T-helper 17 cell (primary cell): ENCODE data around the gene TMEM212. TPM values are rescaled to one million over a fixed set of nuclear protein-coding genes. Genes with fewer than 3 reads are reported as not detected.

Experiments used
- ATAC-seq: fragments of 150-1000 bp; cut with Tn5 transposase; 2 replicates; pipeline ENCODE4 v1.10.0; 2021; ENCODE audit warnings: mild to moderate bottlenecking, moderate library complexity
- DNase-seq, 3 donors: peaks; one replicate each; pipeline versions ENCODE4 v3.0.0 to v3.0.0-alpha.2; 2020 to 2021
- H3K9me3 ChIP-seq: one replicate; pipeline ENCODE4 v1.7.0; 2013; ENCODE audit warnings: low read length, mild to moderate bottlenecking; ENCODE audit not compliant: control insufficient read depth, poor library complexity, severe bottlenecking
- H3K27ac Mint-ChIP-seq: one replicate; pipeline ENCODE4 v1.8.0; 2022; ENCODE audit warnings: mild to moderate bottlenecking, moderate library complexity, mixed read lengths
- H3K27me3 Mint-ChIP-seq: one replicate; pipeline ENCODE4 v1.8.0; 2022; ENCODE audit warnings: mixed read lengths
- H3K36me3 Mint-ChIP-seq: one replicate; pipeline ENCODE4 v1.8.0; 2022; ENCODE audit warnings: low read depth, mixed read lengths
- H3K4me1 Mint-ChIP-seq: one replicate; pipeline ENCODE4 v1.8.0; 2022; ENCODE audit warnings: mild to moderate bottlenecking, mixed read lengths
- H3K4me3 Mint-ChIP-seq: one replicate; pipeline ENCODE4 v1.8.0; 2022; ENCODE audit warnings: mild to moderate bottlenecking, moderate library complexity, mixed read lengths
- total RNA-seq, 4 donors: library from RNA in 2 of 4; stranded (reverse) in 2 of 4; gene quantifications; one replicate each; pipeline ENCODE4 v1.2.3 and lab custom pipeline; 2022 to 2026

The TMEM212 gene
- total RNA-seq, 2 donors from 2014 or later = not detected

DNA sequence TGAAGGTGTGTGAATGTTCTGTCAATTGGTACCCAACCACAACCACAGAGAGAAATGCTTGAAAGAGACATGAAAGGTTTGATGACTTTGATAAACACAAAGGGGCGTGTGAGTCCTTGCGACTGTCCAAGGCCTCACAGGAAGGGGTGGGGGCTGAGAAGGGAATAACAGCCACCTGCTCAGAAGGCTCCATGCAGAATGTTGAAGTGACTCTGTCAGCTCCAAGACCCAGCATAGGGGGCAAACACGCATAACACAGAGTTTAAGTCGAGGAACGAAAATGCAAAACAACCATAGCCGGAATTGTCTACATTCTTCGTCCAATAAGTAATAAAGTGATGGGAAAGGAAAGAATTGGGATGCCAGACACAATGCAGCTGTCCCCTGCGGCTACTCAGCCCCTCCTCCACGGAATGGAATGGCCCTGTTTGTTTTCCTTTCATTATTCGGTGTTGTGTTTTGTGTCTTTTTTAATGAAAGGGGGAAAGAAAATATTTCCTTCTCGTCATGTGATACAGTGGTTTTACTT lies 19.9 kb downstream of the TMEM212 start:
- DNase-seq = no peak
- Mint-ChIP-seq H3K27ac (no peak overlapping the region), H3K36me3 (no peaks in the 10 kb centered on the region), H3K27me3 (peaks cover 9% of the 10 kb centered on the region), H3K4me3 (no peak overlapping the region), H3K4me1 (peaks cover 3% of the 10 kb centered on the region)
- ATAC-seq = no peak
- H3K9me3 ChIP-seq = no peaks in the 10 kb centered on the region

DNA sequence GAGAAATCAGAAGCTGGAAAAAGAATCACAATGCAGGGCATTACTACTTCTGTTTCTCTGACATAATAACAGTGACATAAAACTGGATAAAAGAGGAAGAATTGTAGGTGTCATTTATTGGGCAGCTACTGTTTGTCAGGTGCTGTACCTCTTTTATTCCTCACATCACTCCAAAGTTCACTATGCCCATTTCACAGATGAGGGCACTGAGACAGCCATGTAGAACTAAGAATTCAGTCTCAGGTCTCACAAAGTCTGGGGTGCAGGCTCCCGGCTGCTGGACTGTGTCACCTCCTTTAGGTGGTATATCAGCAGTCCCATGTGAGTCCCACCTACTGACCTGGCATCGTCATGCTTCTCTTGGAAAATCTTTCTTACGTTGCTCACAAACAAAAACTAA lies 20.8 kb downstream of the TMEM212 start:
- Mint-ChIP-seq H3K4me3 (no peak overlapping the region), H3K36me3 (no peaks in the 10 kb centered on the region), H3K4me1 (peaks cover 3% of the 10 kb centered on the region), H3K27me3 (peaks cover 9% of the 10 kb centered on the region), H3K27ac (no peak overlapping the region)
- DNase-seq (no peak), ATAC-seq (no peak)
- H3K9me3 ChIP-seq = no peaks in the 10 kb centered on the region

DNA sequence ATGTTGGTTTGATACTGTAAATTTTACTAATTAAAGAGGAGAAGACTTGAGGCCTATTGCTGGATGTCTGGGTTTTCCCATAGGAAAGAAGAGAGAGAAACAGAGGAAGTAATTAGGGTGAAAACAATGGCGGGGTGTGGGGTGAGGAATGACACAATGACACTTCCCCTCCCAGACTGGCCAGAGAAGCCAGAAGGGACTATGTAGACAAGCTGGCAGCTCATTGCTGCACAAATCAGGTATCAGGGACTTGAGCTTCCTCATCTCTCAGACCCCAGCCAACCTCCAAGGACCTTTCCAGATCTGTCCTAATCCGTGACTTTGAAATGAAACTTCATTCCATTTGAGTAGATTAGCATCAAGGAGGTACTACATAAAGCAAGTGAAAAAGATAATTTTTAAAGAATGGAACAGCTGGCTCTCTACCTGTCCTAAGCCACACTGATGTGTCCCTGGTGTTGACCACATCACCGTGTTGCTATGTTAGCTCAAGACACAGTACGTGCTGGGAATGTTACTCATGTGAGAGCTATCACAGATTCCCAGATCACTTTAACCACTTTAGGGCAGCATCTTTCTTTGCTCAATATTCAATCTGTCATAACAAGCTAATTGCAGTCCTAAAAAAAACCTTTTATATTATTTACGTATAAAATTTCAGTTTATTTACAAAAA lies 22.2 kb downstream of the TMEM212 start:
- Mint-ChIP-seq H3K27ac (no peak overlapping the region), H3K4me1 (peaks cover 3% of the 10 kb centered on the region), H3K27me3 (peaks cover 9% of the 10 kb centered on the region), H3K36me3 (no peaks in the 10 kb centered on the region), H3K4me3 (no peak overlapping the region)
- no peaks in the 10 kb centered on the region for H3K9me3 ChIP-seq
- DNase-seq (no peak), ATAC-seq (no peak)

DNA sequence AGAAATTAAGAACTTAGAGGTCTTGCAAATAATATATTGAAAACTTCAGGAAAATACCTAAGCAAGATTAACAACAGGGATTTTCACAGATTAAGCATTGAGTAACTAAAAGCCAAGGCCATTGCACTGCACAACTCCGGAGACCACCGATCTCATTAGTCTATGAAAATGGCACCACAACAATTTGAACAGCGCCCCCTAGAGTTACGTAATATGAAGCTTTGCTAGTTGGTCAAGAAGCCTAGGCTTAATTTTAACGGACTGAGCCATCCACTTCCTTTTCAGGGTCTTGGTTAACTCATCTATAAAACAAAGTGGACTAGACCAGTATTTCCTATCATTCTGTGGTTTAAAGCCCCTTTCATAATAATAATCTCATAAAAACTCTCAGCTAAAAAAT lies 24.8 kb downstream of the TMEM212 start:
- DNase-seq (no peak), ATAC-seq (no peak)
- no peaks in the 10 kb centered on the region for H3K9me3 ChIP-seq
- H3K4me3 Mint-ChIP-seq = no peak overlapping the region
- H3K27ac Mint-ChIP-seq = no peak overlapping the region
- H3K27me3 Mint-ChIP-seq = peaks cover 20% of the 10 kb centered on the region
- no peaks in the 10 kb centered on the region for H3K36me3 Mint-ChIP-seq
- peaks cover 3% of the 10 kb centered on the region for H3K4me1 Mint-ChIP-seq

DNA sequence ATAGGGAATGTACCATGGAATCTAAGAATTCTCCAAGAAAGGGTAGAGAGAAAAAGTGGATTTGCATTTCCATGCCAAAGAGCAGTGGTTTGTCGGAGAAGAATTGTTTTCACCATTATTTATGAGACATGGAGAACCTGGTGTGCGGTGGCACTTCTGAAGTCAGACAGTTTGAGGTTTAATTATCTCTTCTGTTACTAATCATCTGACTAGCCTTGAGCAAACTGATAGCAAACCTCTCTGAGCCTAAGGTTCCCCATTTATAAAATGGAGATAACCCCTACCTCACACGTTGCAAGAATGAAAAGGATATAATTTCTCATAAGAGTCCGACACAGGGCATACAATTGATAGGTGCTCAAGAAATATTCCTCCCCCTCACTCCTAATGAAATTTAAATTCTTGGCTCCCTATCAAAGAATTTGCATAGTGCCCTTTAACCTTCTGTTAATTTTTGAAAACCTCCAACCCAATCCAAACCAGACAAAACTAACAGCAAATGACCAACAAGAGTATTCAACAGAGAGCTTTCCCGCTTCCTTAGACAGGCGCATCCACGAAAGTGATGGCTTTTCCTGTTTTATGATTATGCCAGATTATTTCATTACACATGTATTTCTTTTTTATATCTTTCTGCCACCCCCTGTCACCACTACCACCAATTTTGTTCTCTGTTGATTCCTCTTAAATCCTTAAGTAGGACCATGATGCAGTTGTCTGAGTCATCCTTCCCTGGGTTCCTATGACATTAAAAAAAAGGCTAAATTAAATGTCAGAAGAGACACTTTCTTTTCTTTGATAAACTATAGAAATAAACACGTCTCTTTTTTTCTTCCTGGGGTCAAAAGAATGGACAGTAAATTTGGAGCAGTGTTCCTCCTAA lies 28.5 kb downstream of the TMEM212 start:
- H3K4me3 Mint-ChIP-seq = no peak overlapping the region
- H3K9me3 ChIP-seq = no peaks in the 10 kb centered on the region
- no peaks in the 10 kb centered on the region for H3K36me3 Mint-ChIP-seq
- DNase-seq = no peak
- peaks cover 33% of the 10 kb centered on the region for H3K27me3 Mint-ChIP-seq
- H3K4me1 Mint-ChIP-seq = no peaks in the 10 kb centered on the region
- H3K27ac Mint-ChIP-seq = no peak overlapping the region
- ATAC-seq = no peak

DNA sequence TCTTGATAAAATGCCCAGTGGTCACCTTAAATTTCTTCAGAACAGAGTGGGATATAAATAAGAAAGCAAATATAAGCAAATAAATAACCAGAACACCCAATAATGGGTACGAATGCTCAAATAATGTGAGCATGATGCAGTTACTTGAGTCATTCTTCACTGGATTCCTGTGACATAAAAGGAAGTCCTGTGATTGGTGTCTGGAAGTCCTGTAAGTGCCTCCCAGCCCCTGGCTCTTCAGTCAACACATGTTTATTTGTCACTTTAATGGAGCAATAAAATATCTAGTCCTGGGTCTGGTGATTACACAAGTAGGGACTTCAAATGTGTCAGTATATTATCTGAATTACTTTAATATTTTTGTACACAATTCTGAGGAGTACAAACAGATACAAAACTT lies 30.4 kb downstream of the TMEM212 start:
- H3K4me3 Mint-ChIP-seq = no peak overlapping the region
- H3K4me1 Mint-ChIP-seq = no peaks in the 10 kb centered on the region
- peaks cover 42% of the 10 kb centered on the region for H3K27me3 Mint-ChIP-seq
- ATAC-seq = no peak
- H3K36me3 Mint-ChIP-seq = no peaks in the 10 kb centered on the region
- no peak for DNase-seq
- H3K9me3 ChIP-seq = no peaks in the 10 kb centered on the region
- H3K27ac Mint-ChIP-seq = no peak overlapping the region

DNA sequence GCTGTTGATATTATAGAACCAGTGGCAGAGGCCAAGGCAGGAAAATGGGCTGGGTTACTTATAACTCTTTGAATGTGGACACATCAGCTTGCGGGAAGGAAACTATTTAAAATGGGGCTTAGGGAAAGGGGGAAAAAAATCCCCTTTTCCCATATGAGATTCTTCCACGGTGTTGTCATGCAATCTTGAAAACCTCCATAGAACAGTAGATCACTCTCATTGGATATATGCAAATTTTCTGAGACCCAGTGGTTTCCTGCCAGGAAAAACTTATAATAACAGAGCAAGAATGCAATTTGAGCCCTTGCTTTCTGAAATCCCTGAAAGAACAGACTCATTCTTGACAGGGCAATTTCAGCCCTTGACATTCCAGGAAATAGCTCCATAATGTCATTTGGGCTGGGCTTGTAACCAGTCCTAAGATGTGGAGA lies 31.1 kb downstream of the TMEM212 start:
- Mint-ChIP-seq H3K4me1 (no peaks in the 10 kb centered on the region), H3K36me3 (no peaks in the 10 kb centered on the region), H3K27ac (no peak overlapping the region), H3K27me3 (peaks cover 48% of the 10 kb centered on the region), H3K4me3 (no peak overlapping the region)
- DNase-seq (no peak), ATAC-seq (no peak)
- no peaks in the 10 kb centered on the region for H3K9me3 ChIP-seq

DNA sequence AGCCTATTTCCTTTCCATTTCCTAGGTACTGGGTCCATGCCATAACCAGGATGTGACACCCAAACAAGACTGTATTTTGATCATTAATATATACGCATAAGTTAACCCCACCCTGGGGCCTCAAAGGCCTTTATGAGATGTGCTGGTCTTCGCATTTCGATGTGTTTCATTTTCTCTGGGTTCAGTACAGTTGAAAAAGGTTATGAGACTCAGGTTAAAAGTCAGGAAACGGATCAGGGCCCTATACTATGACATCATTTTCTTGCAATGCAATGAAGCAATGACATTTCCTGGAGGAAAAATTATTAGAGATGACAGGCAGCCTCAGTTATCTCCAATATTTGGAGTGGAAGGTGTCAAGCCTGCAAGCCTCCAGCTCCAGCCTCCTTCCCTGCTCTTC lies 31.7 kb downstream of the TMEM212 start:
- H3K36me3 Mint-ChIP-seq = no peaks in the 10 kb centered on the region
- ATAC-seq (no peak), DNase-seq (no peak)
- H3K4me1 Mint-ChIP-seq = no peaks in the 10 kb centered on the region
- no peaks in the 10 kb centered on the region for H3K9me3 ChIP-seq
- H3K27ac Mint-ChIP-seq = no peak overlapping the region
- H3K4me3 Mint-ChIP-seq = no peak overlapping the region
- peaks cover 52% of the 10 kb centered on the region for H3K27me3 Mint-ChIP-seq

DNA sequence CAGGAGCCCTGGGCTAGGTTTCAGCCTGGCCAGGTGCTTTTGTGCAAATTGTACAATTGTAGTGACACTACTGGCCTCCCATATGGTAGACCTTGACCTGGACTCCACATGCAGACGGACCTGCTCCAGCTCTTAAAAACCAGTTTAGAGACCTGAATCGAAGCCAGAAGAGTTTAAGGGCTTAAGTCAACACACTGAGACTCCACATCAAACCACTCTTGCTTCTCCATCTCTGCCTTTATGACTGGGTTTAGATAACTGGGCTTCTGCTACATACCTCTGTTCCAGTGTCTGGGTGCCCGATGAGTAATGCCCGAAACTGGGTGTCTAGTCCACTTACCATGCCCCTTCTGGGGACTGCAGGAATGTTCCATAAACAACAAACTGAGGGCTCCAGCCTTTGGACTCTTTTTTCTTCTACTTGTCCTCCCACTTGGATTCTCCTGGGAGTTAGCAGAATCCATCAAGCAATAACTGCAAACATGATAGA lies 32.8 kb downstream of the TMEM212 start:
- H3K9me3 ChIP-seq = no peaks in the 10 kb centered on the region
- no peaks in the 10 kb centered on the region for H3K36me3 Mint-ChIP-seq
- no peak for ATAC-seq
- H3K4me1 Mint-ChIP-seq = no peaks in the 10 kb centered on the region
- no peak overlapping the region for H3K4me3 Mint-ChIP-seq
- DNase-seq = no peak
- H3K27ac Mint-ChIP-seq = no peak overlapping the region
- peaks cover 54% of the 10 kb centered on the region for H3K27me3 Mint-ChIP-seq

DNA sequence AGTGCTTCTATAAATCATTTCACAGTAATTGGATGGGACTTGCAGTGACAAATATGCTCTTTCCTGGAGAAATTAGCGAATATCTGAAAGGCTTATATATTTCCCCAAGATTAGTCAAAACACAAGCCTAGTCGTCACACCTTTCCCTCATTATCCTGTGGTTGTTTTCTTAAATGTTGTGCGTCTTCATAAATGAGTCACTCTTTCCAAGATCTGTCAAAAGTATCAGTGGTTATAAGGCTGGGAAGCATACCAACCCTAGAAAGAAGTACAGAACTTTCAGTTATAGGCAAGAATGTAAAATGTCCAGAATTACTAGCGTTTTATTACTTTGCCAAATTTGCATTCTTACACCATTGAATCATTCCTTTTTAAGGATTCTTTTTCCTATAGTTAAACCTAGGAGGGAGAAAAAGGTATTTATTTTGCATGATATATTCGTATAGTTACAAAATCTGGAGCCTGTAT lies 33.6 kb downstream of the TMEM212 start:
- no peak for DNase-seq
- no peaks in the 10 kb centered on the region for H3K9me3 ChIP-seq
- peaks cover 54% of the 10 kb centered on the region for H3K27me3 Mint-ChIP-seq
- no peak overlapping the region for H3K4me3 Mint-ChIP-seq
- H3K27ac Mint-ChIP-seq = no peak overlapping the region
- no peaks in the 10 kb centered on the region for H3K4me1 Mint-ChIP-seq
- H3K36me3 Mint-ChIP-seq = no peaks in the 10 kb centered on the region
- no peak for ATAC-seq

DNA sequence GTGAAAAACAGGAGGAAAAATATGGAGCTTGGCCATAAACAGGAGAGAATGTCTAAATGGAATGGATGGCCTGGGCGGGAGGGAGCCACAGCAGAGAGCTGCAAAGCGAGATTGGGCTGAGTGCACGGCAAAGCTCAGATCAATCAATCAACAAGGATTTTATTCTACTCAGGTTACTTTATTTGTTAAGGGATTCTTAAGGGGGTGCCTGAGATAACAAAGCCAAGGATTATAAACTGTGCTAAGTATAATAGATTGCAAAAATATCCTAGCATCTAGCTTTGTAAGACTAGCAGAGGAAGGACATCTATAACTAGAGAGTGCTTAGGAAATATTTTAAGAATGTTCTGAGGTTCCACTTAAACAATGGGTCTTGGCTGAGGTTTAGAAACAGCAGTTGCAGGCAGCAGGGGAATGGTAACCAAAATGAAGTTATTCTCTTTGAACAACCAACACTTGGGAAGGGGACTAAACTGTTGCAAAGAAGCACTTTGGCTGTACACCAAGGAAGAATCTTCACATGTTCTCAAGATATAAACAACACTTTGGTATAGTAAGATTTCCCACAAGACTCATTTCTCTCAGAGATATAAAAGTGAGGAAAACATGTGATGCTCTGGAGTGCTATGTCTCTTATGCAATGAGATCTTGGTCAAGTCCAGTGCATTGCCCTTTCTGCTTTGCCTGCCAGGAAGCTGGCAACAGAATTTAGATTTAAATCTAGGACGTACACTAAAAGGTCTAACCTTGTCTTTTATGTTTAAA lies 35.5 kb downstream of the TMEM212 start:
- no peak overlapping the region for H3K27ac Mint-ChIP-seq
- no peak for ATAC-seq
- H3K36me3 Mint-ChIP-seq = no peaks in the 10 kb centered on the region

DNA sequence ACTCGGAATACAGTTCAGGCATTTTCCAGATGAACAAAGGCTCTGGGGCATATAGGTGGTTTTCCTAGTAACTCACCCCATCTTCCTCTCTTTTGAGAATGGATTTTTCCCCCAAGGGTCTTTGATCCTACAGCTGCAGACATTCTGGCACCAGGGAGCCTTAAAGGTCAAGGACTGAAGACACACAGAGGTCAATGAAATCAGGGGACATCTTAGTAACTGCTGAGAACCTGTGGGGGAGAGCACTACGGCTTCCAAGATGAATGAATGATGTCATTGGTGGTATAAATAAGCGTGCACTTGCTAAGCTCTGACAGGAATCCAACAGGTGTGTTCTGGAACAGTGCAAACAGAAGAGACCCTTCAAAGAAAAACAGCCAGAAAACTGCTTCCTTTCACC lies 36.3 kb downstream of the TMEM212 start:
- no peaks in the 10 kb centered on the region for H3K4me1 Mint-ChIP-seq
- no peak overlapping the region for H3K27ac Mint-ChIP-seq
- DNase-seq = no peak
- H3K9me3 ChIP-seq = no peaks in the 10 kb centered on the region
- no peak overlapping the region for H3K4me3 Mint-ChIP-seq
- no peaks in the 10 kb centered on the region for H3K36me3 Mint-ChIP-seq
- H3K27me3 Mint-ChIP-seq = peaks cover 51% of the 10 kb centered on the region
- no peak for ATAC-seq

More for the DNA sequence above, 35.5 kb downstream of the TMEM212 start:
- peaks cover 49% of the 10 kb centered on the region for H3K27me3 Mint-ChIP-seq
- H3K4me1 Mint-ChIP-seq = no peaks in the 10 kb centered on the region
- H3K9me3 ChIP-seq = no peaks in the 10 kb centered on the region
- no peak overlapping the region for H3K4me3 Mint-ChIP-seq
- no peak for DNase-seq
